ENCODE measurements around the gene LRRK2.

DNA sequence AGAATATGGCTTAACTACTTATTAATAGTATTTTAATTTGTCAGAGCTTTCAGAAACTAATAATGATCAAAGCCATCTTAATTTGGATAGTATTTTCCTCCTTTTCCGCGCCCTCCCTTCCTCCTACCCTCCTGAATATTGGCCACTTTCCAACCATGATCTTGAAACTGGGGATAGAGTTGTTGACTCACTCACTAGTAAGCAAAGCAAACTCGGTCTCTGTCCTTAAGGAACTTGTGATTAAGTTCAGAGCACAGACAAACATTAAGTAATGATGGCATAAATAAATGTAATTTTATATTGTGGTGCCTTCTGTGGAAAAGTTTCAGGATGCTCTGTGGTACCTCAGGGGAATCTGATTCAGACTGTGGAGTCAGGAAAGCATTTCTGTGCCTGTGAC is 75.7 kb downstream of the LRRK2 start:
- TF ChIP-seq POLR2A (IDR thresholded peaks at IDR 0.05), result no peak
- TF ChIP-seq, protein P1, sequence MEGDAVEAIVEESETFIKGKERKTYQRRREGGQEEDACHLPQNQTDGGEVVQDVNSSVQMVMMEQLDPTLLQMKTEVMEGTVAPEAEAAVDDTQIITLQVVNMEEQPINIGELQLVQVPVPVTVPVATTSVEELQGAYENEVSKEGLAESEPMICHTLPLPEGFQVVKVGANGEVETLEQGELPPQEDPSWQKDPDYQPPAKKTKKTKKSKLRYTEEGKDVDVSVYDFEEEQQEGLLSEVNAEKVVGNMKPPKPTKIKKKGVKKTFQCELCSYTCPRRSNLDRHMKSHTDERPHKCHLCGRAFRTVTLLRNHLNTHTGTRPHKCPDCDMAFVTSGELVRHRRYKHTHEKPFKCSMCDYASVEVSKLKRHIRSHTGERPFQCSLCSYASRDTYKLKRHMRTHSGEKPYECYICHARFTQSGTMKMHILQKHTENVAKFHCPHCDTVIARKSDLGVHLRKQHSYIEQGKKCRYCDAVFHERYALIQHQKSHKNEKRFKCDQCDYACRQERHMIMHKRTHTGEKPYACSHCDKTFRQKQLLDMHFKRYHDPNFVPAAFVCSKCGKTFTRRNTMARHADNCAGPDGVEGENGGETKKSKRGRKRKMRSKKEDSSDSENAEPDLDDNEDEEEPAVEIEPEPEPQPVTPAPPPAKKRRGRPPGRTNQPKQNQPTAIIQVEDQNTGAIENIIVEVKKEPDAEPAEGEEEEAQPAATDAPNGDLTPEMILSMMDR (IDR thresholded peaks at IDR 0.05), result no peak

All from prostate gland (tissue), 2 donors.